ENCODE results near the gene SLC16A10. TPM values are rescaled to one million over a fixed set of nuclear protein-coding genes. Genes with fewer than 3 reads are reported as not detected.
"Not testable (repeated sequence)": the region's sequence is repeated elsewhere in the genome, so short reads cannot be mapped to it uniquely, and the experiment has no call there.

The SLC16A10 gene
- total RNA-seq, 1 donor from 2014 or later = 8.6 TPM

DNA sequence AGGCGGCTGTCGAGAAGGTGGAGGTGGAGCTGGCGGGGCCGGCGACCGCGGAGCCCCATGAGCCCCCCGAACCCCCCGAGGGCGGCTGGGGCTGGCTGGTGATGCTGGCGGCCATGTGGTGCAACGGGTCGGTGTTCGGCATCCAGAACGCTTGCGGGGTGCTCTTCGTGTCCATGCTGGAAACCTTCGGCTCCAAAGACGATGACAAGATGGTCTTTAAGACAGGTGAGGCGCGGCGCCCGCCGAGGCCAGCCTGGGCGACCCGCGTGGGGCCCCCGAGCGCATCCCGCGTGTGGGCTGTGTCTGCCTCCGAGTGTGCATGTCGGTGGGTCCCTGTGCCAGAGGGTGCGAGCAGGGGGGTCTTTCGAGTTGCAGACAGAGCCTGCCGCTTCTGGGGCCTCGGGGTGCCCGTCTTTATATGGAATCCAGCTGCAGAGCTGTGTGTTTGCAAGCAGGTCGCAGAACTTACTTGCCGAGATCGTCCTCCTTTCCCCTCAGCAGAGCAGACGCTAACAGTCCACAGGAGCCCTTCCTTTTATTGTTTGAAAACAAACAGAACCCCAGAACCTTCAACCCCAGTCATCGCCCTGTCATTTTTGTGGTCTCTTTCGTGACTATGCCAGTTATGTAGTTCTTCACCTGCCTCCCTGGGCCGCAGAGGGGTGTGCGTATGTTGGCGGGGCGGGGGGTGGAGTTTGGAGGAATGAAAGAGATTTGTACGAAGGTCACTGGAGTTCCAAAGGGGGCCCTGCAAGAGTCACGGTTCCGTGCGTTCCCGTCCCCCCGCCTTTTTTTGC, 766 bp downstream of the SLC16A10 start:
- DNase-seq = no peak

DNA sequence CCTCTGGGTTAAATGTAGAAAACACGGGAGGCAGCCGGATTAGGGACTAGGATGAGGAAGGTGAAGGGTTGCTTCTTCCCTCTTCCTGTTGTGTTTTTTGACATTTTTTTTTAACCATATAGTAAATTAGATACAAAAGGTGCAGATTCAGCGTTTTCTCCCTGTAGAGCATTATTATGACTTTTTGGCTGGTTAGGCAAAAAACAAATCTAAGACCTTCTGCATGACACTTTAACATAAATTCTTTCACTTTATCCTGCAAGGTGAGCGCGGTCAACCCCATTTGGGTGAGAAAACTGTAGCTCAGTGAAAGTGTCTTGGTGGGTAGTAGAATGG, 1.3 kb downstream of the SLC16A10 start:
- DNase-seq = no peak

DNA sequence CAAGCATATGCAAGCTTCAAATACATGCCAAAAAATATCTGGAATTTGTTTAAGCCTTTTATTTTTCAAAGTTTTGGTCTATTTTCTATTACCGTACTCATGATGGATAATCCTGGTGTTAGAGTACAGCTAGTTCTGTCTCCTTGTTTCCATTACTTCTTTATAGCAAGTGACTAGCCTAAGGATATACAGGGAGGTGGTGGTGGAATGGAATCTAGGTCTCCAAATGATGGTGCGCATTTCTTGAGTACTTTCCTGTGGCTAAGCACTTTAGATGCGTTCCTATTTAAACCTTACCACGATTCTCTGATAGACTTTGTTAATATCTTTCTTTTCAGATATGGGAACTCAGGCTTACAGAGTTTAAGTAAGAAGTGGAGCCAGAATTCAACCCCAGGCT, 3.5 kb downstream of the SLC16A10 start:
- no peak for DNase-seq

DNA sequence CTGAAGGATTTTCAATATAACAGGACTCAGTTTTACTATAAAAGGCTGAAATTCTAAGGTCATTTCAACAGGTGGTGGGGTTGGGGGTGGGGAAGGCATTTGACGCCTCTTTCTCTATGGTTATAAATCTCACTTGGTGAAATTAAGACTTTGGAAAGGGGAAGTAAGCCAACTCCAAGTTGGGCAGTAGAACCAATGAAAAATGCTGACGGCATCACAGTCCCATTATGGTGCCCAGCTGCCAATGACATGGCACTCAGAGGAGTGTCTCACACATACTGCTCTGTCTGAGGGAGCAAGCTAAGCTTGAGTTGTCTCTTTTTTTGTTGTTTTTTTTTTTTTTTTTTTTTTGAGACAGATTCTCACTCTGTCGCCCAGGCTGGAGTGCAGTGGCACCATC, 4.7 kb downstream of the SLC16A10 start:
- no peak for DNase-seq

DNA sequence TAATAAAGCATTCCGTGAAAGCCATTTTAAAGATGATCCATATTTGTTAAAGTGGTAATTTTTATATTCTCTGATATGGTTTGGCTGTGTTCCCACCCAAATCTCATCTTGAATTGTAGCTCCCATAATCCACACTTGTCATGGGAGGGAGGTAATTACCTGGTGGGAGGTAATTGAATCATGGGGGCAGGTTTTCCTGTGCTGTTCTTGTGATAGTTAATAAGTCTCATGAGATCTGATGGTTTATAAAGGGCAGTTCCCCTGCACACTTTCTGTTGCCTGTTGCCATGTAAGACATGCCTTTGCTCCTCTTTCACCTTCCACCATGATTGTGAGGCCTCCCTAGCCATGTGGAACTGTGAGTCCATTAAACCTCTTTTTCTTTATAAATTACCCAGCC, 8.2 kb downstream of the SLC16A10 start:
- DNase-seq = not testable (repeated sequence)

DNA sequence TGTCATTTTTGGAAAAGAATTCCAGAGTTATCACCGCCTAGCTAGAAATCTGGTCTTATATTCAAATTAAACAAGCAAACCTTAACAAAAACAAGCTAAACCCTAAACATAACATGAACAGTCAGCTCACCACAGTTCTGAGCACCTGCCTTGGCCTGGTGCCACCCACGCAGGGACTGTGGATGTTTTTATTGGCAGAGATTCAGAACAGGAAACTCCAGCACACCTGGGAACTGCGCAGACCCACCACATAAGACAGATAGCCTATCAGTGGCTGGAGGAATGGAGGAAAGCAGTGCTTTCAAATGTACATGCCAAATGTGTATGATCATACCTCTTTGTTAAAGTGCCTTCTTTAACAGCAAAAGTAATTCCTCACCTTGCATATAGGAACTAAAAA, 8.9 kb downstream of the SLC16A10 start:
- no peak for DNase-seq

DNA sequence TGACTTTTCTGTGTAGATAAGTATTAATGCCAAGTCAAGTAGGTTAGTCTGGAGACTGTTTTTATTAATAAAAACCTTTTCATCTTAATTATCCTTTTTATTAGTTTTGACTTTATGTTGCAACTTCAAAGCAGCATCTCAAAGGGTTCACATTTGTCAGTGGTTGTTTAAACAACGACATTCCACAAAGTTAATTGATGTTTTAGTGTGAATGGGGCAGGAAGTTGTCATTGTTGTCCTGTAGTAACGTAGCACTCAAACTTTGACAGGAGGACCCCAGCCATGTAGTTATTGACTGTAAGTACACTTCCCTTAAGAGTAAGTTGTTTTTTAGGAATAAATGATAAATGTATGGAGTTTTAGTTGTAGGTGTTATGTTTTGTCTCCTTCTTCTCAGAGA, 11.3 kb downstream of the SLC16A10 start:
- DNase-seq = no peak

DNA sequence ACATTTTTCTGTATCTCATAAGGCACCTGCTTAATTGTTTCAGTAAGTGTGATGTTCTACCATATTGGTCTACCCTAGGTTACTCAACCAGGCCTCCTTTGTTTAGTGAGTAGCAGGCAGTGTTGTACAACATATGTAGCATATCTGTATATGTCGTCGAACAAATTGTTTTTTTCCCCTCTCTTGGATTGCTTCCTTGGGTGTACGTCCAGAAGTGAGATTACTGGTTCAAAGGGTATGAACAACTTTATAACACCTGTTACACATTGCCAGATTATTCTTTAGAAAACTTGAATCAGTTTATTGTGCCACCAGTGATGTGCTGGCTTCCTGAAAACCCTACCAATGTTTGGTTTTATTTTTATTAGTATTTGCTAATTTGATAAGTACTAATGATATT, 14.7 kb downstream of the SLC16A10 start:
- no peak for DNase-seq

DNA sequence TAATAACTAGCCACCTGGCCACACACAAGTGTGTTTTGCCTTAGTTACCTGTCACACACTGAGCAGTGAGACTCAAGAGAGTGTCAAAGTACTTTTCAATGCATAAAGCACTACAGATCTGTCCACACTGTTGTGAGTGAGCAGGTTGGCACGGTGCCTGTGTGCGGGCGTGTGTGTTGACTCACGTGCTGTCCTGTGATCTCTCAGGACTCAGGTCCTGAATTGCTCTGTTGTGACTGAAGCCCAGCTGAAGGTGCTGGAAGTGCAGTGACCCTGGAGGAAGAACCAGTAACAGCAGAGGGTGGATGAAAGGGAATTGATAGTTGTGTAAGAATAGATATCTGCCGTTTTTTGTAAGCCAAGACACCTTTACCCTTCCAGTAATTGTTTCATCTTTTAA, 18.3 kb downstream of the SLC16A10 start:
- DNase-seq = no peak

DNA sequence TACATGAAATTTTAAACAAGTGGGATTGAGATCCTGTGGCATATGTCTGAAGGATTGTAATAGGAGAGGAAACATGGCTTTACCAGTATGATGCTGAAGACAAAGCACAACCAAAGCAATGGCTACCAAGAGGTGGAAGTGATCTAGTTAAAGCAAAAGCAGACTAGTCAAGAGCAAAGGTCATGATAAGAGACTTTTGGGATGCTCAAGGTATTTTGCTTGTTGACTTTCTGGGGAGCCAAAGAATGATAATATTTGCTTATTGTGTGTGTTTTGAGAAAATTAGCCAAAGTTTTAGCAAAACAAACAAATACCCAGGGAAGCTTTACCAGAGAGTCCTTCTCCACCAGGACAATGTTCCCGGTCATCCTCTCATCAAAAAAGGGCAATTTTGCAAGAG, 20.3 kb downstream of the SLC16A10 start:
- DNase-seq = no peak

DNA sequence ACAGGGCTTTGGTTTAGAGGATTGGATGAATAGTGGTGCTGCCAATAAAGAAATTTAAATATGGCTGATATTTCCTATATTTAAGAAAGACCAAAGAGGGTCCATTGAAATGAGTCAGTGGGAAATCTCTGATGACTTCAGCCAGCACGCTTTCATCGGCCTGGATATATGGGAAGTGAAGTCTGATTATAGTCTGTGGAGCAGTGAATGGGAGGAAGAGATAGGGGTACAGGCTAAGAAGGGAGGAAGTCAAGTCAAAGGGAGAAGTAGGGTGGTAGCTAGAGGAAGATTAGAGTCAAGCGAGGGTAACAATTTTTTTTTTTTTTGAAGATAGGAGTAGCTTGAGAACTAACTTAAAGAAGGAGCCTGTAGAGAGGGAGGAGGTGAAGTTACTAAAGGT, 22.7 kb downstream of the SLC16A10 start:
- no peak for DNase-seq

DNA sequence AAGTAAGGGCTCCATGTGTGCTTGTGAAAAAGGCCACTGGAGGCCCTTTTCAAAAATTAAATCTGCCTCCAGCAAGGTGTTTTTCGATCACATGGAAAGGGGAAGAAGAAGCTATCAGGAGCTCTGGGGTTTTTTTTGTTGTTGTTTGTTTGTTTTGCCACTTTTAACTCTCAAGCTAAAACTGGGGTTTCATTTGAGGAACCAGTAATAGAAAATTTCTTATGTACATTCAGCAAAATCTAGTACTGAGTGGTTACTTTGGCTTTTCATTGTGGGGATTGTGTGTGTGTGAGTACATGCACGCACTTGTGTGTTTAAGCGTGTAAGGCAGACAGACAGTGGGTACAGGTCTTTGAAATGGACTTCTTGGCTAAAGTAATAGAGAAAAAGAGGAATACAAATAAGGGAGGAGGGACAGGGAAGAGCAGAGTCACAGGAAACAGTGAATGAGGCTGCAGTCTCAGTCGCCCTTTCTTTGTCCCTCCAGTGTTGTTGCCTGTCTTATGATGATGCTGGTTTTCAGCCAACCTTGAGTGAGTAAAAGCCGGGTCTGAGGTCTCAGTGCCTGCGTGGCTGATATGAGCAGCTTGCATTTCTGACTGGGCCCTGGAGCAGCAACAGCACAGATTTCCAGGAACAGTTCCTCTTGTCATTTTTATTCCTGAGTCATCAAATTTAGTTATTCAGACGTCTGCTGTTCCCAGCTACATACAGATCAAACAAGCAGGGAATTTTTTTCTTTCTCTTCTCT, 26.2 kb downstream of the SLC16A10 start:
- no peak for DNase-seq

DNA sequence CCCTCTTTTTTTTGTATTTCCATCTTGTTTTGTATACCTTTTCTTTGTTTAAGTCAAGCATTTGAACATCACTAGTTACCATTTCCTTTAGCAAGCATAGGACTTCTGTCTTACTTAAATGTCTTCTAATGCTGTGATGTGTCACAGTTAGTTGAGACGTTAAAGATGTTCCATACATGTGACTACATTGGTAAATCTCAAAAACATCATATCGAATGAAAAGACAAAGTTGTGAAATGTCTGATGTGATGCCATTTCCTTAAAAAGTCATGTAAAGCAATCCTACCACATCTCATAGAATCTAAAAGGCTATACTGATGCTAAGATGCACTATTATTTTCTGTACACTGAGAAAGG, 26.8 kb downstream of the SLC16A10 start:
- DNase-seq = no peak

DNA sequence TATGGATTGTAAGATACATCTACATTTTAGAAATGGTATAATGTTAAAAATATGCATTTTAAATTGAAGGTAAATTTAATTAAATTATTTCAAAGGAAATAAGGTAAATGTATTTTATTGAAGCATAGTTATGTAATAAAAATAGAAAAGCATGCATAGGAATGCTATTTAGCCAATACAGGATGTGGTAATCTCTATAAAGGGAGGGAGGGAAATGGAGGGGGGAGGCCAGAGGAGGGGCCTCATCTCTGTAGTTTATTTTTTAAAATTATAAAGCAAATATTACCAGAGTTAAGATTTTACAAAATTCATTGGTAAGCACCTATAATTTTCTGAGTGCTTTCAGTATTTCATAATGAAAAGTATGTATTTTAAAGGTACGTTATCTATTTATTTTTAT, 27.2 kb downstream of the SLC16A10 start:
- DNase-seq = no peak

DNA sequence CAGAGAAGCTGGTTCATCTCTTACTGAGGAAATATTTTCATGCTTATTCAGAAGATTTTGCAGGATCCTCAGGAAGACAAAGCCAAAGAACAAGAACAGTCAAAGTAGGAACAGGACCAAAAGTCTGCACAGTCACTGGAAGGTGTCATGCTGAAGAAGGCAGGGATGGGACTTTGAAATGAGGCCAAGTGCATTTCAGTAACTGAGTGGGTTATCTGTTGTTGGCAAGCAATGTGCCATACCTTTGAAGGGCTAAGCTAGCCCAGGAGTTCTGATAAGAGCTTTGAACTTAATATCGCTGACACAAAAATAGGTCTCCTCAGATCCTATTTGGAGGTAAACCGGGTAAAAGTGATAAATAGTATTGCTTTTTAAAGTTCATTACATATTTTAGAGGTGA, 31.5 kb downstream of the SLC16A10 start:
- no peak for DNase-seq

DNA sequence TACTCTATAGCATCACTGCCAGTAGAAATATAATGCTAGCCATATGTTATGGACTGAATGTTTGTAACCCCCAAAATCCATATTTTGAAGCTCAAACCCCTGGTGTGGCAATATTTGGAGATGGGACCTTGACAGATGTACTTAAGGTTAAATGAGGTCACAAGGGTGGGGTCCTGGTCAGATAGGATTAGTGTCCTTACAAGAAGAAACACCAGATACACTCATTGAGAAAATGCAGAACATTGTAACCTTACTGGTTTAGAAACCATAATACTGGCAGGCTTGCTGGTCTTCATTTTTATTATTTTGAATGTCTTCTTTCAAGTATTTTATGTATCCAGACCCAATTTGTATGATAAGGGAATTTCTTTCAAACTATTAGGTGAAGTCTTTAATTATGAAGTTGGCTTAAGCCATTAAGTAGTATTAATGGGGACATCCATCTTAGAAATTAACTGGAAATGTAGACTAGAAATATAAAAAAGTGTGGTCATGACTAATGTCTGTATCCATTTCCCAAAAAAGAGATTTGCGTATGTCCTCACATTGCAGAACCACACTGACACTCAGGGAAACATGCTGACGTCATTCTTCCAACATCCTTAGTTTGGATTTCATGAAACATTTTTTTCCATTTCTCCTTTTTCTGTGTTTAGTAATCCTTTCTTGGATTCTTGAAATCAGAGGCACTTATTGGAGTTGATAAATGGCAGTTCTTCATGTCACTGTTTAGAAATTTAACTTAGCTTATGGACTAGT, 32.4 kb downstream of the SLC16A10 start:
- DNase-seq = no peak

DNA sequence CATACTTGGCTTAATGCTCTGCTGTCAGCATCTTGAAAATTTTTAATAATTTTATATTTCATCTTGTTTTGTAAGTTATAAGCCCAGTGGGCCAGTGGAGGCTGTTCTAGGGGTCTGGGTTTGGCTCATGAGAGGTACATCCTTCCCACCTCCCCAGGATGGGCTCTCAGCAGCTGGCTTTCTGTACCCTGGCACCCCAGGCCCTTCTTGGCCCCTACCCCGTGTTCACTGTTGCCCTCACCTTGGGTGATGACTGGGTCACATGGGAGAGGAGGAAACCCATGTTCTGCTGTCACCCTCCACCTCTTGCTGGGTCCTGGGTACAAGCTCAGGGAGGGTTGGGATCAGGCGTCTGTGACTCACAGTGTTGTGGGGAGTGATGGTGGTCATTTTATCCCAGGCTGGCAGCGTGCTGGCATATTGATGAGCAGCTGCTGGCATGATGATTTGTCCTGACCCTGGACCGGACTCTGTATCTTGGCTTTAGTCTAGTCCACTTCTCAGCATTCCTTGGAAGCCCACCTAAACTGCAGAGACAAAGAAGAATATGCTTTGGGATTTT, 34.6 kb downstream of the SLC16A10 start:
- no peak for DNase-seq

DNA sequence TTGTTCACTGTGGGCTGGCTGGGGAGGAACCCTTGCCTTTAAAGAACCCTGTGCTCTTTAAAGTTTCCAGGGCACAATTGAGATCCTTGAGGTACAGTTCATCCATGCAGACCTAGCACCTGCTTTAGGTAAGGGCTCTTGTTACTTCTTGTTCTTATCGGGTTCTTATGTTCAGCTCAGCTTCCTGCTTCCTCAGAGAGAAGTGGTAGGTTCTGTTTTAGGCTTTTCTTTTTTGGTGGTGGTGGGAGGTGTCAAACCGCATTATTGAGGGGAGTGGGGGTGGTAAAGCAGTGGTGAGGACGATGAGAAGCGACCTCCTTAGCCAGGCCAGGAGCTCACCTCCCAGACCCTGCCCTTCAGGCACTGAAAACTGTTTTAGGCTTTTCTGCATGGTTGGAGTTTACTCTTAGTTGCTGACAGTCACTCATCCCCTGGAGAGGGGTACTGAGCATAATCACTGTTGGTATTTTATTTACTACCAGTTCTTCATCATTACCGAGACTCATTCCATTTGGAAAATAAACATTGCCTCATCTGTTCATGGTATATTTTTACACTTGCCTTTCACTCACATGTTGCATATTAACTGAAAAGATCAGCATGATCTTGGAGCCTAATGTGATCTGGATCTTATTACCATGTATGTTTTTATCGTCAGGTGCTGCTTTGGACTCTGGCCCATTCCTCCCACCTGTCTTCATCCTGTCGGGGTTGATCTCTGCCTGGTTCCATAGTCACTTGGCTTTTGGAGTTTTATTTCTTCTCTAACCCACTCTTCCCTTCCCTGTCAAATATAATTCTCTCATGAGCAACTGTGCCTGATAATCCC, 35.4 kb downstream of the SLC16A10 start:
- DNase-seq = no peak

DNA sequence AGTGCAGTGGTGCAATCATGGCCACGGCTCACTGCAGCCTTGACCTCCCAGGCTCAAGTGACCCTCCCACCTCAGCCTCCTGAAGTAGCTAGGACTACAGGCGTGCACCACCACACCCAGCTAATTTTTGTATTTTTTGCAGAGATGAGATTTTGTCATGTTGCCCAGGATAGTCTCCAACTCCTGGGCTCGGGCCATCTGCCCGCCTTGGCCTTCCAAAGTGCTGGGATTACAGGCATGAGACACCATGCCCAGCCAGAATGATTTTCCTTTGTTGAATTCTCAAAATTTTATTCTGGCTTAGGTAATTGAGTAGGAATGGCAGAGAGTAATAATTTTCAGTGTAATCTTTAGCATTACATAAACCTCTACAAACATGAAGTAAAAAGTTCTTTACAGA, 37.1 kb downstream of the SLC16A10 start:
- no peak for DNase-seq

DNA sequence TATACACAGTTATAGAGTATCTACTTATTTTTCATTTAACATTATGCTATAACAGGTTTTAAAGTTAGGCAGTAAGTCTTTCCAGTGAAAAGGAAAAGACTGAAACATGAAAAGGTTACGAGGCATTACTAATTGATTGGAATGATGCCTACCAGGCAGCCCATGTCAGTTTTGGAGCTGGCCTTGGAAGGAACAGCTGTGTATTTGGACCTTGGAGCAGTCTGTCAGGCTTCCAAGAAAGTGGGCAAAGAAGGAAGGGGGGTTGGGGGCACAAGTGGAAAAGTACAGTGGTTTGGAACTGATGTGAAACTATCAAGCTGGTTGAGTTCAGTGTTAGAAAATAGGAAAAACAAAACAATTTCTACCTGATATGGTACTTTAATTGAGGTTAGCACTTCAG, 41.7 kb downstream of the SLC16A10 start:
- no peak for DNase-seq

DNA sequence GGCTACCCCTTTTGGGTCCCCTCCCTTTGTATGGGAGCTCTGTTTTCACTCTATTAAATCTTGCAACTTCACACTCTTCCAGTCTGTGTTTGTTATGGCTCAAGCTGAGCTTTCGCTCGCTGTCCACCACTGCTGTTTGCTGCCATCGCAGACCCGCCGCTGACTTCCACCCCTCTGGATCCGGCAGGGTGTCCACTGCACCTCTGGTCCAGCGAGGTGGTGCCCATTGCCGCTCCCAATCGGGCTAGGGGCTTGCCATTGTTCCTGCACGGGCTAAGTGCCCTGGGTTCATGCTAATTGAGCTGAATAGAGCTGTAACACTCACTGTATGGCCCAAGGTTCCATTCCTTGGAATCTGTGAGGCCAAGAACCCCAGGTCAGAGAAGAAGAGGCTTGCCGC, 43.7 kb downstream of the SLC16A10 start:
- DNase-seq = not testable (repeated sequence)

DNA sequence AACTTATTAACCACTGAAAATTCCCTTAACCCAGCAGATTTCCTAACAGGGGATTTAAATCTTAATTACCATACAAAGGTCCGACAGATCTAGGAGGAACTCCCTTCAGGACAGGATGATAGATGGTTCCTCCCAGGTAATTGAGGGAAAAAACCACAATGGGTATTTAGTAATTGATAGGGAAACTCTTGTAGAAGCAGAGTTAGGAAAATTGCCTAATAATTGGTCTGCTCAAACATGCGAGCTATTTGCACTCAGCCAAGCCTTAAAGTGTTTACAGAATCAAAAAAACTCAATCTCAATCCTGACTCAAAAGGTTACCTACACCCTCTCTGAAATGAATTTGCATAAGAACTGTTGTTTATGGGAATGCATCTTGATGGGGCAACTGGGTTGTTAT, 45.4 kb downstream of the SLC16A10 start:
- not testable (repeated sequence) for DNase-seq
